Astrocyte of the spinal cord (primary cell): ENCODE data around the gene RFX7.
A peak's percentile ranks its signal among the peaks of the same experiment; 100 is the strongest.

Experiments used
- DNase-seq: peaks from one replicate; pipeline ENCODE4 v3.0.0; 2011; ENCODE audit warnings: low read depth, low spot score
- H3K4me3 ChIP-seq: 2 replicates; pipeline ENCODE4 v1.5.1; 2011; ENCODE audit warnings: low read depth, mild to moderate bottlenecking, low read length, moderate library complexity
- CTCF ChIP-seq: IDR thresholded peaks from 2 replicates; pipeline ENCODE4 v1.5.1; 2012; ENCODE audit warnings: low read depth, mild to moderate bottlenecking, low read length, inconsistent platforms
- in situ Hi-C: cut with HindIII; loops from 2 replicates; pipeline ENCODE4 v1.10.0; 2017; ENCODE audit warnings: low sequenced_read_pairs

RFX7 gene

GRCh38 chr15:56225520-56225919, 18.2 kb downstream of the RFX7 start:
- H3K4me3 ChIP-seq = no peak overlapping the region
- in situ Hi-C loops = no loop called here
- TF ChIP-seq CTCF = no peak

DNA sequence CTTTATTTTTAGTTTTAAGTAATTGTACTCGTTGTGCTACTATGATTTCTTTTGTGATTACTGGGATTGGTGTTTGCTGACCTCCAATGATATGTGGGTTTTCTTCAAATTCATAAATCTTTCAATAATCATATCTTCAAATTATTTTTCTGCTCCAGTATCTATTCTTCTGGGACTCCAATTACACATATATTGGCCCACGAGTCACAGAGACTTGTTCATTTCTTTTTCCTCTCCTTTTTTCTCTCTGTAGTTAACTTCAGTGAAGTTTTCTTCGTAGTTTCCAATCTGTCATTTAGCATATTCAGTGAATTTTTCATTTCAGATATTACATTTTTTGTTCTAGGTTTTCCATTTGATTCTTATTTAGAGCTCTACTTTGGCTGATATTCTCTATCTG, 21.4 kb downstream of the RFX7 start:
- H3K4me3 ChIP-seq = no peak overlapping the region
- TF ChIP-seq CTCF = no peak
- no peak for DNase-seq
- in situ Hi-C loops = no loop called here

More at GRCh38 chr15:56225520-56225919, 18.2 kb downstream of the RFX7 start:
- DNase-seq = no peak

DNA sequence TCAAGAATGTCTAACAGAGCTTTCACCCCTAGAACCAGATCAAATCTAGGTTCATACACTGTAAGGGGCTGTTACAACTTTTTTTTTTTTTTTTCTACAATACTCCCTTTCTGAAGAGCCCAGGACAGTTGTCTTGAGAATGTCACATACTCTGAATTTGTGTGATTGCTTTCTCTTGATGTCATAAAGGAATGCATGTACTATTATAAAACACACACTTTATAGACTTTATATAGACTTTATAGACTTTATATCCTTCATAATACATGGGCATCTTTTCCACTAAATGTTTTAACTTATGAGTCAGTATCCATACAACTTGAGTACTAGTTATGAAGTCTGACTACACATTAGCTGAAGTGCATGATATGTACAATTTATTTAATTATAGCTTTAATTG, 26.3 kb downstream of the RFX7 start:
- in situ Hi-C loops = no loop called here
- no peak for TF ChIP-seq CTCF
- no peak for DNase-seq

DNA sequence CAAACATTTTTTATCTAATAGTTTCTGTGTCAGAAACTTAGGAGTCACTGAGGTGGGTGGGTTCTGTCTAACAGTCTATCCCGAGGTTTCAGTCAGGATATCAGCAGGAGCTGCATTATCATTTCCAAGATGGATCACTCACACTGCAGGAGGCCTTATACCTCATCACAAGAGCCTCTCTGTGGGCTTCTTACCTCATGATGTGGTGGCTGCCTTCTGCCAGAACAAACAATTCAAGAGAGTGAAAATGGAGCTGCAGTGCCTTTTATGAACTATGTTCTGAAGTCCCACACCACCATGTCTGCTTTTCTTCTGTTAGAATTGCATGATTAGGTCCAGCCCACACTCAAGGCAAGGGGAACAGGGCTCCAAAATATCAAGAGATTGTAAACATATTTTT, 27.9 kb downstream of the RFX7 start:
- no peak for TF ChIP-seq CTCF
- in situ Hi-C loops = no loop called here
- H3K4me3 ChIP-seq = no peak overlapping the region
- DNase-seq = peak; percentile 97

More for the DNA sequence above, 26.3 kb downstream of the RFX7 start:
- no peak overlapping the region for H3K4me3 ChIP-seq

DNA sequence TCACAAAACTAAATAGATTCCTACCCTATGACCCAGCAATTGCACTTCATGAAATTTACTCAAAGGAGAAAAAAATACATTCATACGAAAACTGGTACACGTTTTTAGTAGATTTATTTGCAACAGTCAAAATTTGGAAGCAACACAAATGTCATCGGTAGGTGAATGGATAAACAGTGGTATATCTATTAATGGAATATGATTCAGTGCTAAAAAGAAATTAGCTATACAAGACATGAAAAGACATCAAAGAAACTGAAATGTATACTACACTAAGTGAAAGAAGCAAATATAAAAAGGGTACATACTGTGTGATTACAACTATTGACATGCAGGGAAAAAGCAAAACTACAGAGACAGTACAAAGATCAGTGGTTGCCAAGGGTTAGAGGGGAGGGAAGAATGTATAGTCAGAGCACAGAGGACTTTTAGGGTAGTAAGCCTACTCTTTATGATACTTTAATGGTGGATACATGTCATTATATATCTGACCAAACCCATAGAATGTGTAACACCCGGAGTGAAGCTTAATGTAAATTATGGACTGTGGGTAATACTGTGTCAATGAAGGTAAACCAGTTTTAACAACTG, 31.6 kb downstream of the RFX7 start:
- in situ Hi-C loops = no loop called here
- DNase-seq = no peak
- TF ChIP-seq CTCF = no peak
- H3K4me3 ChIP-seq = no peak overlapping the region

GRCh38 chr15:56211064-56211463, 32.6 kb downstream of the RFX7 start:
- no peak for DNase-seq
- no peak overlapping the region for H3K4me3 ChIP-seq
- in situ Hi-C loops = no loop called here
- TF ChIP-seq CTCF = no peak
